ENCODE results near the gene IMPA2. TPM values are rescaled to one million over a fixed set of nuclear protein-coding genes. Genes with fewer than 3 reads are reported as not detected.
A peak's percentile ranks its signal among the peaks of the same experiment; 100 is the strongest.
"Not testable (repeated sequence)": the region's sequence is repeated elsewhere in the genome, so short reads cannot be mapped to it uniquely, and the experiment has no call there.

The IMPA2 gene
- total RNA-seq, 1 experiment from 2014 or later, result 88.6 TPM

DNA sequence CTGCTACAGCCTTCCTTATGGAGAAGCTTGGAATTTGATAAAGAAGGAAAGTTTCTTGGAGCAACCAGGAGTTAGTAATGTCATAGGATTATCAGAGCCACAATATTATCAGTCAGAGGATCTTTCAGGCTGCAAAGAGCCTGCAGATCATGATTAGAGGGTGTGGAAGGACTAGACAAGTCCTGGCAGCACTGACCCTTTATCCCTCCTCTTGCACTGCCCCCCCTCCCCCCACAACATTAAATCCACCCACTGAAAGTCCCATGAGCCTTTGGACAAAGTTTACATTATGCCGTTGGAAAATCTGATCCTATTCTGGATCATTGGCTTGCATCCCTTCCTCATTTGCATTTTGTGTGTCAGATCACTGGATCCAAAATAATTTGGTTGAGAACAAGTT lies 18.7 kb upstream of the IMPA2 start:
- DNase-seq (ENCODE audit: low spot score), result no peak

DNA sequence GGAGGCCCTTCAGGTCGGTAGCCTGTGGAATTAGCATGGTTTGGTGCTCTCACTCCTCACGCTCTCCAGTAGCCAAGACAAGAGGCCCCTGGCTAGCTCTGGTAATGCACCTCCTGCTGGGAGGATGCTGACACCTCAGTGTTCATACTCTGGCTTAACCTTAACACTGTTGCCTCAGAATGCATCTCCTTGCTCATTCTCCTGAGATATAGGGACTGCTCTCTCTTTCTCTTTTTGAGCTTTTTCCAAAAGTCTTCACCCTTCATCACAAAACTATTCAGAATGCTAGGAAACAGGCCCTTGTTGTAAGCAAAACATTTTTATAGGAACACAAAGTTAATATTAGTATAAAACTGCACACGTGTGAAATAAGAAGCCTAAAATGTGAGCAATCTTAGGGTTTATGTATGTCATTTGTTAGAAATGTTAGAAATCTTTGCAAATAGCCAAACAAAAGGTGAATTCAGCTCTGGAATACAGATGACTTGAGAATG lies 17.3 kb upstream of the IMPA2 start:
- DNase-seq (ENCODE audit: low spot score), result no peak

DNA sequence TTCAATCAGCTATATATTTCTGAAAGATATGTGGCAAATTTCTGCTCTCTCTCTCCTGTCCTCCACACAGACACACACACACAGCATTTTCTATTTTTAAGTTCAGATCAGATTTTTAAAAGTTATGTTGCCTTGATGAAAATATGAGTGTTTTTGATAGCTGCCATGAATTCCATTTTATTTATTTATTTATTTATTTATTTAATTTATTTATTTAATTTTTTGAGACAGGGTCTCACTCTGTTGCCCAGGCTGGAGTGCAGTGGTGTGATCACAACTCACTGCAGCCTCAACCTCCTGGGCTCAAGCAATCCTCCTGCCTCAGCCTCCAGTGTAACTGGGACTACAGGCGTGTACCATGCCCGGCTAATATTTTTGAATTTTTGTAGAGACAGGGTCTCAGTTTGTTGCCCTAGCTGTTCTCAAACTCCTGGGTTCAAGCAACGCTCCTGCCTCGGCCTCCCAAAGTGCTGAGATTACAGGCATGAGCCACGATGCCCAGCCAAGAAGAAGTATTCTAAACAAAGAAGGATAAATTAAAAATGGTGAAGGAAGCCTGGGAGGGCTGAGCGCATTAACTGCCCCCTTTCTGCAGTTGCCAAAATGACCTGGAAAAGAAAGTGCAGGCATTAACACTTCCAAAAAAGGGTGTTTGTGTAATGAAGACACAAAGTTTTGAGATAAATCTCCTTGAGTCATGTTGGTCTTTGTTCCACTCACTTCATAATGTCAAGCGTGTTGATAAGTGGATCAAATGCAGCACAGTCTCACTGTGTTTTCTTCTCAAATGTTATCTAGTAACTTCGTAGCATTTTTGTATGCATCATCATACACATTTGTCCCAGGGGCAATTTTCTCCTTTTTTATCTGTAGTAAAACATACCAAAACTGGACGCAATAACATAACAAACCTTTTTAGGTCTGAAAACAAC lies 11.1 kb upstream of the IMPA2 start:
- DNase-seq (ENCODE audit: low spot score), result no peak

DNA sequence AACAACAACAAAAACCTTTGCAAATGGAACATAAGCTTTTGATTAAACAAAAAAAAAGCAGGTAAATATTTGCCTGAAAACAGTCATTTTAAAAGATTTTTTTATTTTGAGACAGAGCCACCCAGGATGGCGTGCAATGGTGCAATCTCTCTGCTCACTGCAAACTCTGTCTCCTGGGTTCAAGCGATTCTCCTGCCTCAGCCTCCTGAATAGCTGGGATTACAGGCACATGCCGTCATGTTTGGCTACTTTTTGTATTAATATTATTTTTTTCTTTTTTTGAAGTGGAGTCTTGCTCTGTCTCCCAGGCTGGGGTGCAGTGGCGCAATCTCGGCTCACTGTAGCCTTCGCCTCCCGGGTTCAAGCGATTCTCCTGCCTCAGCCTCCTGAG lies 10.5 kb upstream of the IMPA2 start:
- DNase-seq (ENCODE audit: low spot score), result not testable (repeated sequence)

DNA sequence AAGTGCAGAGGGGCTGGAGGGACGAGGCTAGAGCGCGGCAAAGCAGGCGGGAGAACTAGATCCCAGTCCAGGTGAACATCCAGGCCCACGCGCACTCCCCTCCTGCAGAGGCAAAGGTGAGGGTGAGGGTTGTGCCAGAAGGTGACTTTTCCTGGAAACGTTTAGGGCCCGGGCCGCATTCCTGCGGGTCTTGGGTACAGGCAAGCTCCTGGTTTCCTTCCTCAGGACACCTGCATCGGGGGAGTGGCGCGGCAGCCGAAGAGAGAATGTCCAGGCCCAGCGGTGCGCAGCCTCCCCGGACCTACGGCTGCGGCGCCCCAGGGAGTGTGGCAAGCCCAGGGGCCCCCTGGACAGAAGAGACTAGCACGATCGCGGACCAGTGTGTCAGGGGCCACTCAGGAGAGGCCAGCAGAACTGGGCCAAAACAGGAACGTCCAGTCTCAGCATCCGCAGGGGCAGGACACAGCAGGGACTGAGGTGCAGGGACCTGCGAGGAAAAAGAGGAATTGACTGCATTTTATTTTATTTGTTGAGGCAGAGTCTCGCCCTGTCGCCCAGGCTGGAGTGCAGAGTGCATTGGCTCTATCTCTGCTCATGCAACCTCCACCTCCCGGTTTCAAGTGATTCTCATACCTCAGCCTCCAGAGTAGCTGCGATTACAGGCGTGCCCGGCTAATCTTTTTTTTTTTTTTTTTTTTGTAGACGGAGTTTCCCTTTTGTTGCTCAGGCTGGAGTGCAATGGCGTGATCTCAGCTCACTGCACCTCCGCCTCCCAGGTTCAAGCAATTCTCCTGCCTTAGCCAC lies 8.7 kb upstream of the IMPA2 start:
- no peak for DNase-seq (ENCODE audit: low spot score)

DNA sequence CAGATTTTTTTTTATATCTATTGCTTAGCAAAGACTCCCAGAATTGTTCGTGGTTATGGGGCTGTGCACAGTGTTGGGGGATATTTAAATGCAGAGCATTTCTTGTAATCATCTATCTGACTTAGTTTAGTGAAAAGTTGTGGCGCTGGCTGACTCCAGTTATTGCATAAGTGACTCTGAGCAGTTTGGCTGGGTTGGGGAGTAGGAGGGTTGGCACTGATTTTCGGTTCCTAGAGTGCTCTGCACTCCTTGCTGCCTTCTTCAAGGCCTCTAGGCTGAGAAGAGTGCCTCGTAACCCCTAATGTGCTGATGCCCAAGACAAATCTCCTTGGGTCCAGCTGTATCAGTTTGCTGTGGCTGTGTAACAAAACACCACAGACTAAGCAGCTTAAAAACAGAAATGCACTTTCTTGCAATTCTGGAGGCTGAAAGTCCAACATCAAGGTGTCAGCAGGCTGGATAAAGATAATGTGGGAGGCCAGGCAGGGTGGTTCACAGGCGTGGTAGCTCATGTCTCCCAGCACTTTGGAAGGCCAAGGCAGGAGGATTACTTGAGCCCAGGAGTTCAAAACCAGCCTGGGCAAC lies 6.5 kb upstream of the IMPA2 start:
- DNase-seq (ENCODE audit: low spot score), result no peak

DNA sequence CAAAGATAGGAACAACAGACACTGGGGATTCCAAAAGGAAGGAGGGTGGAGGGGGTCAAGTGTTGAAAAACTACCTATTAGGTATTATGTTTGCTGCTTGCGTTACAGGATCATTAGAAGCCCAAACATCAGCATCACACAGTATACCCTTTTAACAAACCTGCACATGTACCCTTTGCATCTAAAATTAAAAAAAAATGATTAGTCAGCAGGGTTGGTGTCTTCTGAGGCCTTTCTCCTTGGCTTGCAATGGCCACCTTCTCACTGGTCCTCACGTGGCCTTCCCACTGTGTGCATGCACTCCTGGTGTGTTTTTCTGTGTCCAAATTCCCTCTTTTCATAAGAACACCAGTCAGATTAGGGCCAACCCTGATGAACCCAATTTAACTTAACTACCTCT lies 5.6 kb upstream of the IMPA2 start:
- DNase-seq (ENCODE audit: low spot score), result no peak

DNA sequence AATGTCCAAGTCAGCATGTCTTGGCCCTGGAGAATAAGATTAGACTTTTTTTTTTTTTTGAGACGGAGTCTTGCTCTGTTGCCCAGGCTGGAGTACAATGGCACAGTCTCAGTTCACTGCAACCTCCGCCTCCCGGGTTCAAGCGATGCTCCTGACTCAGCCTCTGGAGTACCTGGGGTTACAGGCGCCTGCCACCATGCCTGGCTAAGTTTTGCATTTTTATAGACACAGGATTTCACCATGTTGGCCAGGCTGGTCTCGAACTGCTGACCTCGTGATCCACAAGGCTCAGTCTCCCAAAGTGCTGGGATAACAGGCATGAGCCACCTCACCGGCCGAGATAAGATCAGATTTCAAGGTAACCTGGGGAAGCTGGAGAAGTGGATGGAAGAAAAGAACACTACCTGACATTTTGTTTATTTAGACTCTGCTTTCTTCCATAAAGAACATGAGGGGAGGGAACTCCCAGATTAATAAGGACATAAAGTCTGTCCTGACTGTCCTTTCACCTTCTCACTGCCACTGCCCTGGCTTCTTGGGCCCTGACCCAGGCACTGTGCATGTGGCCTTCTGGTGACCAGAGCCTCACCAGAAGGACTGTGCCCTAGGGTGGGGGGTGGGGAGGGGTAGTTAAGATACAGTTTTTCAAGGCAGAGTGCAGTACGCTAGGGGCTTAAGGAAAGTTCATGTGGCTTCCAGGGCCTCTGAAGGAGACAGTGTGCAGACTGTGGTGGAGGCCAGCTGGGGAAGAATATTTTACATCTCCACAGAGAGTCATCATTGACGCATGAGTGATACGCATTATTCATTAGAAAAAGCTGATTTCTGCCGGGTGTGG lies 4.8 kb upstream of the IMPA2 start:
- DNase-seq (ENCODE audit: low spot score), result no peak

DNA sequence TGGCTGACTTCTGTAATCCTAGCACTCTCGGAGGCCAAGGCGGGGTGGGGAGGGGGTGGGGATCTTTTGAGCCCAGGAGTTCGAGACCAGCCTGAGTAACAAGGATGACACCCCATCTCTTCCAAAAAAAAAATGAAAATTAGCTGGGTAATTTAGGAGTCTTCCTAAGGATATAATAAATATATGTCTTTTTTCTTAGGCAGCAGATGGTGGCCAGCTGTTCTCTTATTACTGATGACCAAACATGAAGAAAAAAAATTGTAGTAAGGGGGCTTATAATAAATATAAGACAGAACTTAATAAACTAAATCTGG lies 4.2 kb upstream of the IMPA2 start:
- no peak for DNase-seq (ENCODE audit: low spot score)

DNA sequence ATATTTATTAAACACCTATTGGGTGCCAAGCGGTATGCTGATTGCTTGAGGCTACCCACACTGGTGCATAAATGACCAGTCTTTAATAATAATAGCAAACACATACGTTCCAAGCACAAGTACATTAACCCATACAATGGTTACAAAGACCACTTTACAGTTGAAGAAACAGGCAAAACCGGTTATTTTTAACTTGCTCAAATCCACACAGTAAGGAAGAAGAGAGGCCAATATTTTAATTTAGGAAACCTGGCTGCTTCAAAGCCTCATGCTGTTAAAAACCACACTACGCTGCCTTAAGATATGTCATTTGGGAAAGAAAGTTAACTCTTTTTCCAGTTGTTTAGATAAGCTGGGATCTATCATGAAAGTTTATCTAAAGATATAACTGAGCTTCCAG lies 2.4 kb upstream of the IMPA2 start:
- DNase-seq (ENCODE audit: low spot score), result no peak

DNA sequence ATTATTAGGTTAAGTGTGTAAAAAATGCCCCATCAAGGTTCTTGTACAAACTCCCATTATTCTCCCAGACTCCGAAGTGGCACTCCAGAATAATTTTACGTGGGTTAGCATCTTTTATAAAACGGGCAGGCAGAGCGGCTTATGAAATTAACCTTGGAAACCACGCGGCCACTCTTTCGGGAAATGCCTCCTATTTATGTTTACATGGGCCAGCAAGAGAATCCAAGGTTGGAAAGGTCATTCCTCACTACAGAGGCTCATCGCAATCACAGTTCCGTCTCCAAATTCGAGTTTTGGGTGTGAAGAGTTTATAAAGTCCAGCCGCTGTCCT lies 1.2 kb upstream of the IMPA2 start:
- no peak for DNase-seq (ENCODE audit: low spot score)

DNA sequence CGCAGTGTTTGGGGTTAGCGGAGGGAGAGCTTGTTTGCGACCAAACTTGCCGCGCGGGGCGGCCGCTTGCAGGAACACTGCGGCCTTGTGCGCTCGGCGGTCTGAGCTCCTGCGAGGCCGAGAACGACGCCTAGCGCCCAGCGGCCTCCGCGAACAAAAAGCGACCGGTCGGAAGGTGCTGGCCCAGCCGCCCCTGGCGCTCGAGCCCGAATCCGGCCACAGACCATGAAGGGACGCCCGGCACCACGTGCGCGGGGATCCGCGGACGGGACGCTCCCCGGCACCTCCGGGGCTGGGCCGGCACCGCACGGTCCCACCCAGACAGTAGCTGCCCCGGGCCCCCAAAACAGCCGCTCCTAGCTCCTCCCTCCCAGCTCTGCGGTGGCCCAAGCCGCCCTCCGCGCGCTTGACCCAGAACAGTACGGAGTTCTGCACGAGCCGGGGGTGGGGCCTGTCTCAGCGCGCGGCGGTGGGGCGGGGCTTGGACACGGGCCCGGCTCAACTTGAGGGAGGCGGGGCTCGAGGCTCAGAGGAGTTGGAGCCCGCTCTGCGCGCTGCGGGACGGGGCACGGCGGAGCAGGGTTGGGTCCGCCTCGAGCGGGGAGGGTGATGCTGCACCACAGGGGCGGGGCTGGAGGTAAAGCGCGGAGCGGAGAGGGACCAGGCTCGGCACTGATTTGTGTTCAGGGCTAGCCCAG lies 664 bp upstream of the IMPA2 start:
- peak; percentile 100 for DNase-seq (ENCODE audit: low spot score)

DNA sequence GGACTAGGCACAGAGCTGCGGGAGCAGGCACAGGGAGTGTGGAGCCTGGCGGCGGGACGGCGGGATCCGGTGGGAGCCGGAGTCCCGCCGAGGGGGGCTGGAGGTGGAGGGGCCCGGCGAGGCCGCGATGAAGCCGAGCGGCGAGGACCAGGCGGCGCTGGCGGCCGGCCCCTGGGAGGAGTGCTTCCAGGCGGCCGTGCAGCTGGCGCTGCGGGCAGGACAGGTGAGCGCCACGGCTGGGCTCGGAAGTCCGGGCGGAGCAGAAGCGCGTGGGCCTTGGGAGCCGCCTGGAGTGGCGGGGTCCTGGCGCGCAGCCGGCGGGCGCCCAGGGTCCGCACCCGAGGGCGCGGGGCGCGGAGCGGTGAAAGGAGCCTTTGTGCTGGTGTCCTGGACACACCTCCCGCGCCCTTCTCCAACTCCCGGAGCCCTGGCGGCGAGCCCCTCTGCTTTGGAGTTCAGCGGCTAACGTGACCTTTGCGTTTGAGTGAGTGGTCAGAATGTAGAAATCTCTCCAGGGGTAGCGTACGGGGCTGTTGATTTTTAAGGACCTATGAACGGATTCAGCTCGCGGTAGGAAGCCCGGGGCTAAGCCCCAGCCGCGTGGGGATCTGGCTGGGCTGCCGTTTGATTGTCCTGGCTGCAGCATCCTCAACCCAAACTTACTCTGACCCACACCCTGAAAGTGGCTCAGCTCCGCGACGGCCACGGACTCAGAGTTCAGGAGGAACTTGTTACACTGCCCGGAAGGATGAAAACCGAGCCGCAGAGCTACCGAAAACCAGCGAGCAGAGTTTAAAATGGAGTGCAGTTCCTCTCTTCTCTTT lies 448 bp downstream of the IMPA2 start:
- DNase-seq (ENCODE audit: low spot score), result peak; percentile 59

DNA sequence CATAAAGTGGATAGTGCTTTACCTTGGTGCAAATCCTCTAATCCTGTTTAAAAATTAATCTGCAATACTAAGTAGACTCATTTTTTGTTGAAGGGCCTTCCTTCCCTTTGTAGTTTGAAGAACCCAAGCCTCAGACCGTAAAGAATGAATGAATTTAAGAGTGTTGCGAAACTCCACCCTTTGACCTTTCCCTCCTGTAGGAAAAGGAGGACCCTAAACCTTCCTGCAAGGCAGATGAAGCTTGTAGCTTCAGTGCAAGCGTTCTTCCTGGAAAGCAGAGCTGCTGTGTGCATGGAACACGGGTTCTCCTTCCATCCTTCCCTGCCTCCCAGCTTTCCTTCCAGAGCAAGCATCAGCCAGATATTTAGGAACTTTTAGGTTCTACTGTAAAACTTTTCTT lies 1.7 kb downstream of the IMPA2 start:
- DNase-seq (ENCODE audit: low spot score), result no peak

DNA sequence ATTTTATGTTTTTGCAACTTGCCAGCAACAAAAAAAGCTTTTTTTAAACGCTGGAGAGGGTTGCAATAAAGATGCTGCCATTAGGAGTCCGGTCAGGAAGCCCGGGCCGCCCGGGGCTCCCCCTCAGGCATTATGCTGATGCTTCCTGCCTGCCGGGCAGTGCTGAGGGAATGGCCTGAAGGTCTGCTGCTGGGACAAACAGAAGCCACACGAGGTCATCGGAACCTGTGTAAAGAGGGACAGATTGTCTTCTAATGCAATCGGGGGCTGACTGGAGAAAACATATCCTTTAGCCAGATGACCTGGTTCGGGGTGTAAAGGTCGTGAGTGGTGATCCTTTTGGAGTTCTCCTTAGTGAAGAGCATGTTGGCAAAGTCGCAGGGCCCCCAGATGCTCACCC lies 2.3 kb downstream of the IMPA2 start:
- no peak for DNase-seq (ENCODE audit: low spot score)

DNA sequence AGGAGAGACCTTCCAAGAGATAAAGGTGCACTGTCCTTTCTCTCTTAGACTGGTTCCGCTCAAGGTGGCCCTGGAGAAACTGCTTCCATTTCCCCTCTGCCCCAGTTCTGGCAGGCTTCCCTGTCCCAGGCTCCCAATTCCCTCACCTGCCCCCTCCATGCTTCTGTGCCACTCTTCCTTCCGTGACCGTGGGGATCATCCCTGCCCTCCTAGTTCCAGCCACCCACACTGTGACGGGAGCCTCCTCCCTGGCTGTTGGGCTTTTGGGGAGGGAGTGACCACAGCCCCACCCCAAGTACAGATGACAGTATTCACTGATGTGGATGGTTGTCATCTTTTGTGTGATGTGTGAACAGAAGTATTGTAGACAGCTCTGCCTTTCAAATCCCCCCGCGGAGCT lies 2.8 kb downstream of the IMPA2 start:
- DNase-seq (ENCODE audit: low spot score), result no peak

DNA sequence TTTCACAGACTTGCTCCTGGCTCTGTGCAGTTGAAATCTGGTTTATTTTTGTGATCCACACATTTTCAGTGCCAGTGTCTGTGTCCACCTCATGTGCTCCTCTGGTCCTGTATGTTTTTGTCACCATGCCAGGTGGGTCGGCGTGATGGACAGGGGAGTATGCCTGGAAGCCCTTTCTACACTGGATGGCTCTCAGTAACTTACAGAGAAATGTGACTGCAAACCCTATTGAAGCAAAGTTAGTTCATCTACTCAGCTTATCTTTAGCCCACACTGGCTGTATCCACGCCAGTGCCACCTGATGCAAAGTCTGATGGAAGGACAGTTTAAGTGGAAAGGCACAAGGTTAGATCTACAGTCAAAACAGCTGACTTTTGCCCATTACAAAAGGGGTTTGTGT lies 4.3 kb downstream of the IMPA2 start:
- DNase-seq (ENCODE audit: low spot score), result no peak

DNA sequence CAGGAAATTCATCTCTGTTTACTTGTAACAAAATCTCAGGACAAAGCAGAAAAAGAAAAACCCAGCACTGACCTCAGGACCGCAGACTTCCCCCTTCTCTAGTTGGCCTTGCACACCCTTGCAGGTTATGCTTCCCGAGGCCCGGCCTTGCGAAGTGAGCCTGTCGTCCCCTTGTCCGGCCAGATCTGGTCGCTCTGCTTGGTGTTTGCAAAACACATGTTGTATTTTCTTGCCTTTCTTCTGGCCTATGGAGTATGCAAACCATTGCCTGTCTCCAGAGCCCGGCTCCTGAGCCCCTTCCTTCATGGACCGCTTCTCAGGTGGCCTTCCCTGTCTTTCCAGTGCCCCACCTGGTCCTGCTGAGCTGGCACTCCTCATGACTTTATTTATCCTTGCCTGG lies 4.8 kb downstream of the IMPA2 start:
- no peak for DNase-seq (ENCODE audit: low spot score)

DNA sequence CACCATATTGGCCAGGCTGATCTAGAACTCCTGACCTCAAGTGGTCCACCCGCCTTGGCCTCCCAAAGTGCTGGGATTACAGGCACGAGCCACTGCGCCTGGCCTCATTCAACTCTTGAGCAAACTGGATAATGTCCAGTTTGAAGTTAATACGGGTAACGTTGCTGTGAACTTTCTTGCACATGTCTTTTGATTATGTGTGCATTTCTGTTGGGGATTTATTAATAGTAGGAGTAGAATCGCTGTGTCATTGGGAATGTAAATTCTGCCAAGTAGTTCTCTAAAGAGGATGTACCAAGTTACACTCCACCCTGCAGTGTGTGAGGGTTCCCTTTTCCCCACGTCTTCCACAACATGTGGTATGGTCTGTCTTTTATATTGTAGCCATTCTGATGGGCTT lies 6.2 kb downstream of the IMPA2 start:
- DNase-seq (ENCODE audit: low spot score), result no peak

DNA sequence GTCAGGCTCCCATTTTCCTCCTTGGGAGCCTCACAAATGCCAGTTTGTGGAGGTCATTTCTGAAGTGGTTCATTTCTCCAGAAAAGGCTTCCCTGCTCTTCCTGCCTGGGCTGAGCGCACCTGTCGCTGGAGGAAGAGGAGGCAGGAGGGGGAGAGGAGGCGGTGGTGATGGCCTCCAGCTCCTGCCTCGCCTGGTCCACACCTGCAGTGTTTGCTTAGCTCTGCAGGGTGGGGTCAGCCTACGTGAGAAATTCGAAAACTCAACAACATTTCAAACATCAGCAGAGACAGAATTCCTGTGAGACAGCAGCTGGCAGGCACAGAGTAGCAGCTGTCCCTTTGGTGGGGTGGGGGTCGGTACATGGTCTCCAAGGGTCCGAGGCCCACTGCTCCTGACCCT lies 7.9 kb downstream of the IMPA2 start:
- DNase-seq (ENCODE audit: low spot score), result no peak

Measured in HT-29 (cell line).